ENCODE results near the gene SMU1. TPM values are rescaled to one million over a fixed set of nuclear protein-coding genes. Genes with fewer than 3 reads are reported as not detected.

The SMU1 gene
- total and polyA plus RNA-seq, 2 donors (not counting 1 experiment from before 2014, with no cell fraction given), result 19.1 to 31.0 TPM

- H3K27me3 ChIP-seq (ENCODE audit: control insufficient read depth, insufficient read depth, low read length), result no peaks in the 10 kb centered on the region
- H3K79me2 ChIP-seq (ENCODE audit: control insufficient read depth, insufficient read depth, low read length), result no peaks in the 10 kb centered on the region
- H3K4me1 ChIP-seq (ENCODE audit: control insufficient read depth, extremely low read depth, insufficient read depth, low read length), result peaks cover 15% of the 10 kb centered on the region
- H4K20me1 ChIP-seq (ENCODE audit: control insufficient read depth, extremely low read depth, insufficient read depth, low read length), result no peaks in the 10 kb centered on the region
- TF ChIP-seq CTCF (conservative IDR thresholded peaks at IDR 0.05 in 1 of 2, IDR thresholded peaks at IDR 0.05 in 1 of 2; ENCODE audit: low read depth in 1 of 2, low read length in 2 of 2) (no peak), EZH2 (IDR thresholded peaks at IDR 0.05; ENCODE audit: low read length, missing control alignments) (no peak)
- H3K9ac ChIP-seq (ENCODE audit: insufficient read depth, low read length), result no peak overlapping the region
- H3K4me2 ChIP-seq (ENCODE audit: extremely low read depth, insufficient read depth, low read length), result no peak overlapping the region
- H3K4me3 ChIP-seq (replicated peaks in 1 of 4; ENCODE audit: control extremely low read depth in 1 of 4, insufficient read depth in 1 of 4, low read depth in 3 of 4, low read length in 4 of 4), result no peak overlapping the region
- DNase-seq (ENCODE audit: low read depth in 2 of 2), result no peak
- H3K36me3 ChIP-seq (ENCODE audit: control insufficient read depth, insufficient read depth, low read length), result peaks cover 5% of the 10 kb centered on the region
- no peak overlapping the region for H3K27ac ChIP-seq (ENCODE audit: insufficient read depth, low read length)
- no peak overlapping the region for H2AFZ ChIP-seq (ENCODE audit: low read length)
- H3K9me3 ChIP-seq (ENCODE audit: control insufficient read depth, insufficient read depth, low read depth, low read length), result no peaks in the 10 kb centered on the region
Measured at GRCh38 chr9:33109097-33109496, 32.6 kb upstream of the SMU1 start.

GRCh38 chr9:33108472-33108871, 32.0 kb upstream of the SMU1 start:
- no peaks in the 10 kb centered on the region for H4K20me1 ChIP-seq (ENCODE audit: control insufficient read depth, extremely low read depth, insufficient read depth, low read length)
- no peak overlapping the region for H3K27ac ChIP-seq (ENCODE audit: insufficient read depth, low read length)
- H3K79me2 ChIP-seq (ENCODE audit: control insufficient read depth, insufficient read depth, low read length), result no peaks in the 10 kb centered on the region
- no peaks in the 10 kb centered on the region for H3K9me3 ChIP-seq (ENCODE audit: control insufficient read depth, insufficient read depth, low read depth, low read length)
- peaks cover 3% of the 10 kb centered on the region for H3K36me3 ChIP-seq (ENCODE audit: control insufficient read depth, insufficient read depth, low read length)
- no peak overlapping the region for H2AFZ ChIP-seq (ENCODE audit: low read length)
- H3K4me2 ChIP-seq (ENCODE audit: extremely low read depth, insufficient read depth, low read length), result no peak overlapping the region
- H3K9ac ChIP-seq (ENCODE audit: insufficient read depth, low read length), result no peak overlapping the region
- DNase-seq (ENCODE audit: low read depth in 2 of 2), result no peak
- no peak for TF ChIP-seq EZH2 (IDR thresholded peaks at IDR 0.05; ENCODE audit: low read length, missing control alignments)
- no peak for TF ChIP-seq CTCF (conservative IDR thresholded peaks at IDR 0.05 in 1 of 2, IDR thresholded peaks at IDR 0.05 in 1 of 2; ENCODE audit: low read depth in 1 of 2, low read length in 2 of 2)
- no peak overlapping the region for H3K4me3 ChIP-seq (replicated peaks in 1 of 4; ENCODE audit: control extremely low read depth in 1 of 4, insufficient read depth in 1 of 4, low read depth in 3 of 4, low read length in 4 of 4)
- no peaks in the 10 kb centered on the region for H3K27me3 ChIP-seq (ENCODE audit: control insufficient read depth, insufficient read depth, low read length)
- peaks cover 15% of the 10 kb centered on the region for H3K4me1 ChIP-seq (ENCODE audit: control insufficient read depth, extremely low read depth, insufficient read depth, low read length)

- H3K36me3 ChIP-seq (ENCODE audit: control insufficient read depth, insufficient read depth, low read length), result peaks cover 3% of the 10 kb centered on the region
- H3K4me1 ChIP-seq (ENCODE audit: control insufficient read depth, extremely low read depth, insufficient read depth, low read length), result peaks cover 15% of the 10 kb centered on the region
- no peak overlapping the region for H3K4me2 ChIP-seq (ENCODE audit: extremely low read depth, insufficient read depth, low read length)
- H3K79me2 ChIP-seq (ENCODE audit: control insufficient read depth, insufficient read depth, low read length), result no peaks in the 10 kb centered on the region
- no peak overlapping the region for H3K4me3 ChIP-seq (replicated peaks in 1 of 4; ENCODE audit: control extremely low read depth in 1 of 4, insufficient read depth in 1 of 4, low read depth in 3 of 4, low read length in 4 of 4)
- peak overlapping the region; percentile 48 for H3K27ac ChIP-seq (ENCODE audit: insufficient read depth, low read length)
- no peaks in the 10 kb centered on the region for H3K27me3 ChIP-seq (ENCODE audit: control insufficient read depth, insufficient read depth, low read length)
- no peak overlapping the region for H3K9ac ChIP-seq (ENCODE audit: insufficient read depth, low read length)
- no peak overlapping the region for H2AFZ ChIP-seq (ENCODE audit: low read length)
- no peaks in the 10 kb centered on the region for H3K9me3 ChIP-seq (ENCODE audit: control insufficient read depth, insufficient read depth, low read depth, low read length)
- H4K20me1 ChIP-seq (ENCODE audit: control insufficient read depth, extremely low read depth, insufficient read depth, low read length), result no peaks in the 10 kb centered on the region
- no peak for TF ChIP-seq EZH2 (IDR thresholded peaks at IDR 0.05; ENCODE audit: low read length, missing control alignments)
- no peak for TF ChIP-seq CTCF (conservative IDR thresholded peaks at IDR 0.05 in 1 of 2, IDR thresholded peaks at IDR 0.05 in 1 of 2; ENCODE audit: low read depth in 1 of 2, low read length in 2 of 2)
- no peak for DNase-seq (ENCODE audit: low read depth in 2 of 2)
Measured at GRCh38 chr9:33107762-33108161, 31.3 kb upstream of the SMU1 start.
